Caco-2 (cell line): ENCODE results near the gene LPCAT1. TPM values are rescaled to one million over a fixed set of nuclear protein-coding genes. Genes with fewer than 3 reads are reported as not detected.

Experiments used
- BruUV-seq: library from RNA; stranded (reverse); fragments of 400-500 nt; replicated peaks from 2 replicates; lab custom pipeline; 2021; lab: Mats Ljungman, UMichigan
- CTCF ChIA-PET: fragments of 300-600 bp; sonication (Branson Sonifier 250); formaldehyde crosslinking; loops from one replicate; lab custom pipeline; 2022; ENCODE audit warnings: antibody characterized with exemption; lab: Charles Lee
- POLR2A ChIA-PET: fragments of 300-600 bp; sonication (Branson Sonifier 250); formaldehyde crosslinking; loops from one replicate; lab custom pipeline; 2022; ENCODE audit warnings: antibody characterized with exemption; lab: Charles Lee
- DNase-seq, 2 experiments: peaks; one replicate each; pipeline versions ENCODE4 v3.0.0 to v3.0.0-alpha.2; 2020 to 2022
- H3K27me3 ChIP-seq: replicated peaks from 2 replicates; pipeline ENCODE4 v1.6.0; 2011; ENCODE audit warnings: low read length; ENCODE audit not compliant: control insufficient read depth, insufficient read depth
- H3K36me3 ChIP-seq: 2 replicates; pipeline ENCODE4 v1.5.1; 2011; ENCODE audit warnings: low read length; ENCODE audit not compliant: control insufficient read depth, insufficient read depth
- H3K4me1 ChIP-seq: fragments of 250-450 bp; sonication (Bioruptor Pico); 2 replicates; pipeline ENCODE4 v1.5.1; 2020; ENCODE audit warnings: mild to moderate bottlenecking
- H3K4me3 ChIP-seq: 2 replicates; pipeline ENCODE4 v1.5.1; 2011; ENCODE audit warnings: low read depth, mild to moderate bottlenecking, control low read depth, low read length
- H3K9me3 ChIP-seq: fragments of 250-450 bp; sonication (Bioruptor Pico); 2 replicates; pipeline ENCODE4 v1.5.1; 2020; ENCODE audit warnings: mild to moderate bottlenecking, moderate library complexity
- H3K27ac Mint-ChIP-seq: one replicate; pipeline ENCODE4 v1.8.0; 2022; ENCODE audit warnings: mixed read lengths; ENCODE audit not compliant: unreplicated experiment
- H3K27me3 Mint-ChIP-seq: one replicate; pipeline ENCODE4 v1.8.0; 2022; ENCODE audit warnings: mixed read lengths; ENCODE audit not compliant: insufficient read depth, unreplicated experiment
- H3K36me3 Mint-ChIP-seq: one replicate; pipeline ENCODE4 v1.8.0; 2022; ENCODE audit warnings: mild to moderate bottlenecking, mixed read lengths; ENCODE audit not compliant: insufficient read depth, unreplicated experiment
- H3K4me1 Mint-ChIP-seq: one replicate; pipeline ENCODE4 v1.8.0; 2022; ENCODE audit warnings: low read depth, mixed read lengths; ENCODE audit not compliant: unreplicated experiment
- H3K4me3 Mint-ChIP-seq: one replicate; pipeline ENCODE4 v1.8.0; 2022; ENCODE audit warnings: mild to moderate bottlenecking, moderate library complexity, mixed read lengths; ENCODE audit not compliant: unreplicated experiment
- H3K9me3 Mint-ChIP-seq: one replicate; pipeline ENCODE4 v1.8.0; 2022; ENCODE audit warnings: mixed read lengths; ENCODE audit not compliant: unreplicated experiment
- CTCF ChIP-seq, 2 experiments: fragments of 200-600 bp in 1 of 2; IDR thresholded peaks; 1 replicate in 1 of 2; 2 replicates in 1 of 2; pipeline versions ENCODE4 v1.5.1 to v1.8.0; 2011 to 2022; ENCODE audit warnings: antibody characterized with exemption in 1 of 2, control low read depth in 1 of 2, inconsistent platforms in 1 of 2, low read depth in 1 of 2, low read length in 1 of 2, mild to moderate bottlenecking in 1 of 2, moderate library complexity in 1 of 2; ENCODE audit not compliant: insufficient read depth in 1 of 2, severe bottlenecking in 1 of 2, unreplicated experiment in 1 of 2
- intact Hi-C: fragments of 100-400 bp; cut with micrococcal nuclease; formaldehyde crosslinking; loops from one replicate; pipeline ENCODE4 v1.10.0; 2022; ENCODE audit not compliant: unreplicated experiment
- total RNA-seq: library from RNA; stranded (reverse); gene quantifications from 2 replicates; pipeline ENCODE4 v1.2.3, GENCODE V29; 2022

The LPCAT1 gene
- total RNA-seq, 1 experiment from 2014 or later, result 52.8 TPM

GRCh38 chr5:1489754-1490153, 34.0 kb downstream of the LPCAT1 start:
- BruUV-seq, result no TSS peak
- Histone ChIP-seq H3K27me3 (no peaks in the 10 kb centered on the region), H3K9me3 (no peaks in the 10 kb centered on the region), H3K4me3 (no peak overlapping the region), H3K36me3 (no peaks in the 10 kb centered on the region; the same call in 1 of the 2 replicates), H3K4me1 (no peaks in the 10 kb centered on the region)
- ChIA-PET CTCF (no interaction called here), POLR2A (no interaction called here)
- Mint-ChIP-seq H3K4me1 (no peaks in the 10 kb centered on the region), H3K27me3 (no peaks in the 10 kb centered on the region), H3K36me3 (peaks cover 42% of the 10 kb centered on the region), H3K27ac (no peak overlapping the region), H3K4me3 (no peak overlapping the region), H3K9me3 (no peaks in the 10 kb centered on the region)
- intact Hi-C loops, result no loop called here
- no peak for DNase-seq
- TF ChIP-seq CTCF (IDR thresholded peaks at IDR 0.05; ENCODE audit: insufficient read depth in 1 of 2, low read depth in 1 of 2, low read length in 1 of 2, severe bottlenecking in 1 of 2, unreplicated experiment in 1 of 2), result no peak

- CTCF ChIA-PET, result no interaction called here
Observed at GRCh38 chr5:1488882-1489680, 34.7 kb downstream of the LPCAT1 start.

More at GRCh38 chr5:1488882-1489680, 34.7 kb downstream of the LPCAT1 start:
- no peaks in the 10 kb centered on the region for H3K9me3 Mint-ChIP-seq
- H3K4me1 ChIP-seq, result no peaks in the 10 kb centered on the region
- H3K27me3 Mint-ChIP-seq, result no peaks in the 10 kb centered on the region
- no TSS peak for BruUV-seq
- no peak for TF ChIP-seq CTCF (IDR thresholded peaks at IDR 0.05; ENCODE audit: insufficient read depth in 1 of 2, low read depth in 1 of 2, low read length in 1 of 2, severe bottlenecking in 1 of 2, unreplicated experiment in 1 of 2)
- no peaks in the 10 kb centered on the region for H3K9me3 ChIP-seq
- H3K4me3 ChIP-seq, result no peak overlapping the region
- intact Hi-C loops, result no loop called here
- H3K27me3 ChIP-seq, result no peaks in the 10 kb centered on the region
- POLR2A ChIA-PET, result no interaction called here
- H3K4me3 Mint-ChIP-seq, result no peak overlapping the region
- no peaks in the 10 kb centered on the region; the same call in 1 of the 2 replicates for H3K36me3 ChIP-seq
- DNase-seq, result no peak
- no peaks in the 10 kb centered on the region for H3K4me1 Mint-ChIP-seq
- no peak overlapping the region for H3K27ac Mint-ChIP-seq
- peaks cover 42% of the 10 kb centered on the region for H3K36me3 Mint-ChIP-seq
